ENCODE measurements around the gene SIVA1. TPM values are rescaled to one million over a fixed set of nuclear protein-coding genes. Genes with fewer than 3 reads are reported as not detected.

SIVA1 gene
- total RNA-seq, 2 donors from 2014 or later: 137 to 238 TPM

DNA sequence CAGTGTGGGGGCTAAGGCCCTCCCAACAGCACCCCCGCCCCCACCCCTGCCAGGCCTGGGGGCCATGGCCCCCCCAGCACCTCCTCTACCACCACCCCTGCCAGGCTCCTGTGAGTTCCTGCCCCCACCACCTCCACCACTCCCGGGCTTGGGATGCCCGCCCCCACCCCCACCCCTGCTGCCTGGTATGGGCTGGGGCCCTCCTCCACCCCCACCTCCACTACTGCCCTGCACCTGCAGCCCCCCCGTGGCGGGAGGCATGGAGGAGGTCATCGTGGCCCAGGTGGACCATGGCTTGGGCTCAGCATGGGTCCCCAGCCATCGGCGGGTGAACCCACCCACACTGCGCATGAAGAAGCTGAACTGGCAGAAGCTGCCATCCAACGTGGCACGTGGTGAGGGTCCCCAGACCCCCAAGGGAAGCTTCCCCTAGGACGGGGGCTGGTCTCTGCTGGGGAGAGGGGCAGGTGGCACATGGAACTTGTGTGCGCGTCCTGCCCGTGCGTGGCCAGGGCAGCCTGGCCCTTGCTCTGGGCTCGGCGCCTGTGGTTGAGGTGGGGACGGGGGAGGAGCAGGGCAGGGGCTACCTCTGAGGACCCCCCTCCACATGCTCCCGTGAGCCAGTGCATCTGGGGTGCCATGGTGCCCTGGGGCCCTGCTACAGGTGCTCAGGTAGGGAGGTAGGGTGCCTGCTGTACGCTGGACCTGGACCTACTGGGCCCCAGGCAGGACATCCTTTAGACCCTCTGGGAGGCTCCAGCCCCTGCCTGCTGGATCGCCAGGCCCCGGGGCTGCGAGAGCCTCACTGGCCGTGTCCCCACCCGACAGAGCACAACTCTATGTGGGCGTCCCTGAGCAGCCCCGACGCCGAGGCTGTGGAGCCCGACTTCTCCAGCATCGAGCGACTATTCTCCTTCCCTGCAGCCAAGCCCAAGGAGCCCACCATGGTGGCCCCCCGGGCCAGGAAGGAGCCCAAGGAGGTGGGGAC is 45.0 kb upstream of the SIVA1 start:
- no peak overlapping the region for H3K27ac ChIP-seq
- no peak for DNase-seq (ENCODE audit: low spot score)
- no peaks in the 10 kb centered on the region for H3K9me3 ChIP-seq
- TF ChIP-seq CTCF (IDR thresholded peaks at IDR 0.05): no peak
- peaks cover 42% of the 10 kb centered on the region for H3K36me3 ChIP-seq
- H3K4me3 ChIP-seq: no peak overlapping the region
- peaks cover 0 to 26% of the 10 kb centered on the region in 2 donors for H3K4me1 ChIP-seq
- no peaks in the 10 kb centered on the region for H3K27me3 ChIP-seq

GRCh38 chr14:104708606-104709268 is 44.2 kb upstream of the SIVA1 start:
- TF ChIP-seq CTCF (IDR thresholded peaks at IDR 0.05): peak; percentile 98
- no peaks in the 10 kb centered on the region for H3K9me3 ChIP-seq
- H3K4me3 ChIP-seq: no peak overlapping the region
- H3K27me3 ChIP-seq: no peaks in the 10 kb centered on the region
- H3K36me3 ChIP-seq: peaks cover 42% of the 10 kb centered on the region
- peak overlapping the region in 1 of 2 donors; percentile 24 for H3K27ac ChIP-seq
- DNase-seq (ENCODE audit: low spot score): no peak
- peaks cover 0 to 26% of the 10 kb centered on the region in 2 donors for H3K4me1 ChIP-seq

DNA sequence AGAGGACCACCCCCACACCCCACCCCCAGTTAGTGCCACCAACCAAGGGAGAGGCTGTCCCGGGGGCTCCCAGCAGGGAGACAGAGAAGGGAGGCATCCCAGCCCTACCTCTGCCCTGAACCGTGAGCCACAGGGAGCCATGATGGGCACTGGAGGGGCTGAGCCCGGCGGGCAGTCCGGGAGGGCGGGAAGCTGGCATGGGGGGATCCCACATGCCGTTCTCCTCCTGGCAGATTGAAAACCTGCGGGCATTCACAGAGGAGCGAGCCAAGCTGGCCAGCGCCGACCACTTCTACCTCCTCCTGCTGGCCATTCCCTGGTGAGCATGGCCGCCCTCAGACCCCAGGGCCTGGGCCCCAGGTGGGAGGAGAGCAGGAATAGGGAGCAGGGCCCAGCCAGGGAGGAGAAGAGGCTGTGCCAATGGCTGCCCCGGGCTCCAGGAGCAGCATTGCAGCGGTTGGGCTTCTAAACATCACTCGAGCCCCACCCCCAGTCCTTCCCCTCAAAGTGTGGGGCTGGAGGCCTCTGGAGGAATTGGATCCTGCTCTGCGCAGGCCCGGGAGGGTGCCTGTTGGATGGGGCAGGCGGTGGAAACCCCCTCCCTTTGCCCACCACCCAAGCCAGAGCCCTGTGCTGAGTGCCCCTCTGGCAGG is 43.4 kb upstream of the SIVA1 start:
- no peak overlapping the region for H3K4me3 ChIP-seq
- no peaks in the 10 kb centered on the region for H3K27me3 ChIP-seq
- H3K4me1 ChIP-seq: peaks cover 0 to 26% of the 10 kb centered on the region in 2 donors
- no peak for TF ChIP-seq CTCF (IDR thresholded peaks at IDR 0.05)
- H3K36me3 ChIP-seq: peaks cover 43% of the 10 kb centered on the region
- no peak for DNase-seq (ENCODE audit: low spot score)
- peak overlapping the region in 1 of 2 donors; percentile 24 for H3K27ac ChIP-seq
- no peaks in the 10 kb centered on the region for H3K9me3 ChIP-seq

GRCh38 chr14:104710071-104710735 is 42.7 kb upstream of the SIVA1 start:
- peaks cover 50% of the 10 kb centered on the region for H3K36me3 ChIP-seq
- TF ChIP-seq CTCF (IDR thresholded peaks at IDR 0.05): no peak
- H3K27me3 ChIP-seq: no peaks in the 10 kb centered on the region
- H3K9me3 ChIP-seq: no peaks in the 10 kb centered on the region
- H3K4me1 ChIP-seq: peaks cover 0 to 26% of the 10 kb centered on the region in 2 donors
- H3K4me3 ChIP-seq: no peak overlapping the region
- no peak for DNase-seq (ENCODE audit: low spot score)
- H3K27ac ChIP-seq: no peak overlapping the region
